Measurements from ENCODE around the gene ENKUR.

DNA sequence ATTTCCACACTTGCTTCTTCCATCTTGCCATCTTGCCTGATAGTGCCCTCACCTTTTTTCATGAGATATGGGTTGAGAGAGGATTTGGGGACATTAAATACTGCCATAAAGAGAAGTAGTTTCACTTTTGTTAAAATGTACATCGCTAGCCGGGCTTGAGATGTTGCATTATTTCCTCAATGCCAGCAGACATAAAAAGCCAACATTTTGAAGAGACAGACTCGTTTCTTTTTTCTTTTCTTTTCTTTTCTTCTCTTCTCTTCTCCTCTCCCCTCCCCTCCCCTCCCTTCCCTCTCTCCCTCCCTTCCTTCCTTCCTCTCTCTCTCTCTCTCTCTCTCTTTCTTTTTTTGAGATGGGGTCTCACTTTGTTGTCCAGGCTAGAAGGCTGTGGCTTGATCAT lies 17.9 kb downstream of the ENKUR start:
- TF ChIP-seq, protein P1, sequence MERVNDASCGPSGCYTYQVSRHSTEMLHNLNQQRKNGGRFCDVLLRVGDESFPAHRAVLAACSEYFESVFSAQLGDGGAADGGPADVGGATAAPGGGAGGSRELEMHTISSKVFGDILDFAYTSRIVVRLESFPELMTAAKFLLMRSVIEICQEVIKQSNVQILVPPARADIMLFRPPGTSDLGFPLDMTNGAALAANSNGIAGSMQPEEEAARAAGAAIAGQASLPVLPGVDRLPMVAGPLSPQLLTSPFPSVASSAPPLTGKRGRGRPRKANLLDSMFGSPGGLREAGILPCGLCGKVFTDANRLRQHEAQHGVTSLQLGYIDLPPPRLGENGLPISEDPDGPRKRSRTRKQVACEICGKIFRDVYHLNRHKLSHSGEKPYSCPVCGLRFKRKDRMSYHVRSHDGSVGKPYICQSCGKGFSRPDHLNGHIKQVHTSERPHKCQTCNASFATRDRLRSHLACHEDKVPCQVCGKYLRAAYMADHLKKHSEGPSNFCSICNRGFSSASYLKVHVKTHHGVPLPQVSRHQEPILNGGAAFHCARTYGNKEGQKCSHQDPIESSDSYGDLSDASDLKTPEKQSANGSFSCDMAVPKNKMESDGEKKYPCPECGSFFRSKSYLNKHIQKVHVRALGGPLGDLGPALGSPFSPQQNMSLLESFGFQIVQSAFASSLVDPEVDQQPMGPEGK (CRISPR knock-in tag; IDR thresholded peaks at IDR 0.05; ENCODE audit: borderline replicate concordance) = no peak
- TF ChIP-seq BACH2 (CRISPR knock-in tag; IDR thresholded peaks at IDR 0.05; ENCODE audit: borderline replicate concordance) (no peak), RARB (CRISPR knock-in tag; IDR thresholded peaks at IDR 0.05) (no peak), CSDC2 (CRISPR knock-in tag; IDR thresholded peaks at IDR 0.05) (no peak), ZNF565 (CRISPR knock-in tag; conservative IDR thresholded peaks at IDR 0.05; ENCODE audit: low read depth) (no peak)
- TF ChIP-seq, protein P2, sequence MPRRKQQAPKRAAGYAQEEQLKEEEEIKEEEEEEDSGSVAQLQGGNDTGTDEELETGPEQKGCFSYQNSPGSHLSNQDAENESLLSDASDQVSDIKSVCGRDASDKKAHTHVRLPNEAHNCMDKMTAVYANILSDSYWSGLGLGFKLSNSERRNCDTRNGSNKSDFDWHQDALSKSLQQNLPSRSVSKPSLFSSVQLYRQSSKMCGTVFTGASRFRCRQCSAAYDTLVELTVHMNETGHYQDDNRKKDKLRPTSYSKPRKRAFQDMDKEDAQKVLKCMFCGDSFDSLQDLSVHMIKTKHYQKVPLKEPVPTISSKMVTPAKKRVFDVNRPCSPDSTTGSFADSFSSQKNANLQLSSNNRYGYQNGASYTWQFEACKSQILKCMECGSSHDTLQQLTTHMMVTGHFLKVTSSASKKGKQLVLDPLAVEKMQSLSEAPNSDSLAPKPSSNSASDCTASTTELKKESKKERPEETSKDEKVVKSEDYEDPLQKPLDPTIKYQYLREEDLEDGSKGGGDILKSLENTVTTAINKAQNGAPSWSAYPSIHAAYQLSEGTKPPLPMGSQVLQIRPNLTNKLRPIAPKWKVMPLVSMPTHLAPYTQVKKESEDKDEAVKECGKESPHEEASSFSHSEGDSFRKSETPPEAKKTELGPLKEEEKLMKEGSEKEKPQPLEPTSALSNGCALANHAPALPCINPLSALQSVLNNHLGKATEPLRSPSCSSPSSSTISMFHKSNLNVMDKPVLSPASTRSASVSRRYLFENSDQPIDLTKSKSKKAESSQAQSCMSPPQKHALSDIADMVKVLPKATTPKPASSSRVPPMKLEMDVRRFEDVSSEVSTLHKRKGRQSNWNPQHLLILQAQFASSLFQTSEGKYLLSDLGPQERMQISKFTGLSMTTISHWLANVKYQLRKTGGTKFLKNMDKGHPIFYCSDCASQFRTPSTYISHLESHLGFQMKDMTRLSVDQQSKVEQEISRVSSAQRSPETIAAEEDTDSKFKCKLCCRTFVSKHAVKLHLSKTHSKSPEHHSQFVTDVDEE (CRISPR knock-in tag; IDR thresholded peaks at IDR 0.05) = no peak

All from SK-N-SH treated with all-trans-retinoic acid at 6 μM for 48 hours (cell line).